Mesenteric fat pad (tissue), 1 donor: Measurements from ENCODE around the gene AQP2. TPM values are rescaled to one million over a fixed set of nuclear protein-coding genes. Genes with fewer than 3 reads are reported as not detected.

Source experiments
- DNase-seq: peaks from one replicate; pipeline ENCODE4 v3.0.0-alpha.2; 2020; ENCODE audit warnings: low spot score
- total RNA-seq: library from RNA; stranded (reverse); fragmentation: NEBNext Ultra II Directional; extraction: Animal tissue kit (Norgen Biotek cat#: 25700); gene quantifications from one replicate; pipeline ENCODE4 v1.2.1, GENCODE V29; 2021
- donor health status: DM: yes; HTN: yes; CAD: no.

Gene AQP2
- total RNA-seq, 1 donor from 2014 or later, result not detected

DNA sequence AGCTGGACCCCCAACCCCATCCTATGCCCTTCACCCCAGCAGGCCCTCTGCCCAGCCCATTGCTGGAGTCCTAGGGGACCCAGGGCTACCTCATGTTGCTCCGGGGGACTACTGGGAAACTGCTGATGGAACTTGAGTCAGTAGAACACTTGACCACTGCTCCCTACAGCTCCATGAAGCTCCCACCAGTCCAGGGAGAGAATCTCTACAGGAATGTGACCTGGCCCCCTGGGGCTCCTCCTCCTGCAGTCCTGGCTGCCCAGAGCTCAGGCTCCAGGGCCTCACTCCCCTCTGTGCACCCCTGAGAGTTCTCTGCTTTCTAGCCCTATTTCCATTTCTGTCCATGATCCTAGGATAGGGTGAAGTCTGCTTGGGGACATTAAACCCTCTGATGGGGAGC, 10.8 kb upstream of the AQP2 start:
- peak; percentile 57 for DNase-seq

DNA sequence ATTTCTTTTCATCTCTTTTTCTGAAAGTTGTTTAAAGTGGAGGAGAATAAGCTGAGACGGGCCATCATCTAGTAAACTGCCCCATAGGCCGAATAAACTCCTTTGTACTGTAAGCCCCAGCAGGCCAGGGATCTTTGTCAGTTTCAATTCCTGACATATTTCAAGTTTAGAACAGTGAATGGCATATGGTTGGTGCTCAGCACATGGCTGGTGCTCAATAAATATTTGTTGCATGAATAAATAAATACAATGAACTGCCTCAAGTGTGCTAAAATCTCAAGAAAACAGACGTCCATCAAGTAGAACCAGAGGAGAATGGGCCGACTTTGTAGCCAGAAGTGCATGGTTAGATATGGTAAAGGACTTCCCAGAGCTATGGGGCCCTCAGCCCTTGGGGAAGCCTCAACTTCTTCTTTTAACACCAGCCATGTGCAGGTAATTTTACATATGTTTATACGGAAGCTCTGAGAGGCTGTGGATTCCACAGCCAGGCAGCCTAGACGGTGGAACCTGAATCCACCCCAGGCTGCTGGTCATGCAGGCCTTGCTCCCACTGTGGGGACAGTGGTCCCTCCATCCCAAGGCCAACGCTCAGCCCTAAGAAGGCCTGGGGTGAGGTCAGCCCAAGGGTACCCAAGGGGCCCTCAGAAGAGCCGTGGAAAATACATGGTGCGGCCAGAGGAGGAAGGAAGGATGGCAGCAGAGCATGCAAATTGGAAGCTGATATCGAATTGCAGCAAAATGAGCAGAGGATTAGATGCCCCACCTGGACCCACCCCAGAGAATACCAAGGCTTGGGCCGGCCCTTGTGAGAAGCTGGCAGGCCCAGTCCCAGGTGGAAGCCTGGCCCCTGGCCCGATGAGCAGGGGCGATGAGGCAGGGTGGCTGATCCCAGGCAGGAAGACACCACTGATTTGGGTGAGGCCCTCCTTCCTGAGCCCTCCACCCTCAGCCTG, 8.7 kb upstream of the AQP2 start:
- DNase-seq, result peak; percentile 45

DNA sequence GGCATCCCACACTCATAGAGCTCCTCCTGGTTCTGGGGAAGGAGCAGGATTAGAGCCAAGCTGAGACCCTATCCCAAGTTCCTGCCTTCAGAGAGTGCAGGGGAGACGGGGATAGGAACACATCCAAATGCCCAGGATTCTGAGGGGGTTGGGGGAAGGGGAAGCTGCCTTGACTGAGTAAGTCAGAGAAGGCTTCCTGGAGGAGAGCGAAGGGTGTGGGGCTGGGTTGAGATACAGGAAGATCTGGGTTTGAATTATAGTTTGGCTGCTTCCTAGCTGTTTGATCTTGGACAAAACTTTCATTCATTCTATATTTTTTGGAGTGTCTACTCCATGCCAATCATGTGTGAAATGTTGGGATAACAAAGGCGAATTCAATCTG, 8.0 kb upstream of the AQP2 start:
- peak; percentile 51 for DNase-seq

DNA sequence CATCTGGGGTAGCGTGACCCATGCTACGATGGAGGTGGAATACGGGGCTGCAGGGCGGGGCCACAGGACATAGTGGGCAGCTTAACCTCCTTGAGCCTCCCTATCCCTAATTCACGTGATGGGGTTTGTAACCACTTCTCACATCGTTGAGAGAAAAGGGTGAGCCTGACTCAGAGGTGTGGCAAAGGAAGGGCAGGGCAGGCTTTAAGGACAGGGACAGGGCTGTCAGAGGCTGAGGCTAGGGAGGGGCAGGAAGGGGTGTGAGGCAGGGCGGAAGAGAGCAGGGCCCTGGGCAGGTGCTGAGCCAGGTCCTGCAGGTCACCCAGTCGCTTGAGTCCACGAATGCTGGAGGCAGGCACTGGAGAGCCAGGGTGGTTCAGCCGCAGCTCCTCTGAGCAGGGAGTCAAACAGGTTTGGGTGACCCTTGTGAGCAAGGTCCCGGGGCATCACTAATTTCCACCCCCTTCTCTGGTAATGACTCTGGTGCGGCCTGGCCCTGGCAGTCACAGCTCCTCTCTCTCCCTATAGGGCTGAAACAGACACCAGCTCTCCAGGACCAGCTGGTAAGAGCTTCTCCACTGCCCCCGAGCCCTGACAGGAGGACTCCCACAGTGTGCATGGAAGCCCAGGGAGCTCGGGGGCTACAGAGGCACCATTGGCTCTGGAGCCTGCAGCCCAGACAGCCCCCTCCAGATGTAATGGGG, 7.5 kb upstream of the AQP2 start:
- peak; percentile 73 for DNase-seq

DNA sequence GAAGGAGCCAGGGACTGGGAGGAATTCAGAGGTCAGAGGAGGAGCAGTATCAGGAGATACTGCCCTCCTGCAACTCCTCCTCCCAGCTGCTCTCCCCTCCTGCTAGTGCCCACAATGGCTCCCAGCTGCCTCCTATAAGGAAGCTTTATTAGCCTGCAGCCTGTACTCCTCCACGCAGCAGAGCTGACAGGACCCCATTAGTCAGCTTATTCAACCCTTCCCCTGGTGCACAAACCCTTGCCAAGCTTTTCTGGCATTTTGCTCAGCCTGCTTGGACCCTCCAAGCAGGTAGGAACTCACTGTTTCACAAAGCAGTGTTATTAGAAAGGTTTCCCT, 6.9 kb upstream of the AQP2 start:
- DNase-seq, result no peak

DNA sequence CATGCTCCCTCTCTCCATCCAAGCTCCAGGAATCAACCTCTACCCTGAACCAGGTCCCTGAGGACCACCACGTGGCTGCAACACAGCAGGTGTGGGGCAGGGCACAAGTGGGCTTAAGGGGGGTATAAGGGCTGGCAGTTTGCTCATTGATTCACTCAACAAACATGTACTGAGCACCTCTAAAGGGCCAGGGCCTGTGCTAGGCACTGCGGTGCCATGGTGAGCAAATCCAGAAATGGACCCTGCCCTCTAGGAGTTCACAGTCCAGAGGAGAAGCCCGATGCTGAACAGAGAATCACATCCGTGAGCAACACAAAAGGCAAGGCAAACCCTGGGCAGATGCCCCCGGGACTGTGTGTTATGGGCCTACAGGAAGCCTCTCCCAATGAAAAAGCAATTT, 6.5 kb upstream of the AQP2 start:
- peak; percentile 80 for DNase-seq

DNA sequence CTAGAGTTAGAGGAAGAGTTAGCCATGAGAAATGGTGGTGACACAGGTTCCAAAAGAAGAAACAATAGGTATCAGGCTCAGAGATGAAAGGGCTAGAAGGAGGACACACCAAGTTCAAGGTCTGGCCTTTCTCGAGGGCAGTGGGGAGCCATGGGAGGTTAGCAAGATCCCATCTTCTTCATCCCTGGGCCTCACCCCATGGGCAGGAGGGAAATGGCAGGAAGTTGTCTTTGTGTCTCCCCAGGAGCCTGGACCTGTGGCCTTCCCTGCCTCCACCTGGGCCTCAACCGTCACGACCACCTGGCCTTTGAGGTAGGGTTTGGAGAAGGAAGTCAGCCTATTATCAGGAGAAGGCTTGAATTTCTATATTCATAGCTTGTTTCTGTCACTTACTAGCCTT, 5.8 kb upstream of the AQP2 start:
- peak; percentile 59 for DNase-seq

DNA sequence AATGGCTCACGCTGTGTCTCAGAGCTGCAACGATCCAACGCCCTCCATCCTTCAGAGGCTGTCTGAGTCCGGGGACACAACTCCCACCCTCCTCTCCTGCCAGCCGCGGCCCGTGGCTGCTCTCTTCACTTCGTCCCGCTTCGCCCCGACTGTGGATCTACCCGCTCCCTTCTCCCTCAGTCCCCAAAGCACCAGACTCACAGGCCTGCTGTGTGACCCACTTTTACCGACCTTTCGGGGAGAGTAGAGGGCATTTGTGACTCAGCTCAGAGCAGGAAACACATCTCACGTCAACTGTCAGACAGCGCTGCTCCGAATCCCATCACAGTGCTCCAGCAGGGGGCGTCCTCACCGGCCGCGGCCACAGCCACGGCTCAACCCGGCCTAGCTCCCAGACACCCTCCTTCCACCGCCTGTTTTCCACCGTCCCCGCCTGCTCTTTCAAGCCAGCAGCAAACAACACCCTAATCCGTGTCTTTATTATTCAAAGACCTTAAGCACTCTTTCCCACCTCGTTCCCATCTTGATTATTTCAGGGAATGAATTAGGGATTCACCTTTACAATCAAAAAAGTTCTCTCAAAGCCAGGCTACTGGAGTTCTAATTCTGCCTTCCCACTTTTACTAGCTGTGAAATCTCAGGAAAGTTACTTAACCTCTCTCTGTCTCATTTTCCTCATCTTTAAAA, 5.0 kb upstream of the AQP2 start:
- peak; percentile 95 for DNase-seq

DNA sequence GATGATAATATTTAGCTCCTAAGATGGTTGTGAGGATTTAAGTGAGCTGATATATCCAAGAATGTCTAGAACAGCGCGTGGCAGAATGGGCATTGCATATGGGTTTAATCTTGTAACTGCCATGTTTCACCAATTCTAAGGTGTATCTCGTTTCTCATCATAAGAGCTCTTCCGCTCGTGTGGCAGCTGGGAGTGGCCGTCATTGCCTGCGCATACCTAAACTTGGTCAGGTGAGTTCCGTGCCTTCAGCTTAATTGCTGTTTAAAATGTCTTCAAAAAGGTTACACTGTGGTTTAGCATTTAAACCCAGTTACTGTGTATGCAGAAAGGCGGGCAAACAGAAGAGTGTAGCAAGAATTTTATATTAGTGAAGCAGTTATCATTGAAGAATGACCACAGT, 4.5 kb upstream of the AQP2 start:
- peak; percentile 64 for DNase-seq

DNA sequence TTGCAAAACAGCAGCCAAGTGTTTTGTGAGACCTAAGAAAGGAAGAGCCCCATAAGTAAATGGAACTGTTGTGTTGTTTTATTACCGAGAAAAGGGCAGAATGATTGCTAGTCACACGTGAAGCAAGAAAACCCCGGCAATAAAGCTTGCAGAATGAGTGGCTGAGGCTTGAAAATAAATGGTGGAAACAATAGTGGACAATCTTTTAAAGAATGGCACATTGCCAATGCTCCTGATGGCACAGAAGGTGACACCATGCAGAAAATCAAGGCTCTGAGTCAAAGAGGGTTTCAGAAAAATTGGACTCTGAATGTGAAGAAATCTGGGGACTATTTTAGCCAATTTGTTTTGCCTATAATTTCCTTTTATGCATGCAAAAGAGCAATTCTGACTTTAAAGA, 4.0 kb upstream of the AQP2 start:
- no peak for DNase-seq

DNA sequence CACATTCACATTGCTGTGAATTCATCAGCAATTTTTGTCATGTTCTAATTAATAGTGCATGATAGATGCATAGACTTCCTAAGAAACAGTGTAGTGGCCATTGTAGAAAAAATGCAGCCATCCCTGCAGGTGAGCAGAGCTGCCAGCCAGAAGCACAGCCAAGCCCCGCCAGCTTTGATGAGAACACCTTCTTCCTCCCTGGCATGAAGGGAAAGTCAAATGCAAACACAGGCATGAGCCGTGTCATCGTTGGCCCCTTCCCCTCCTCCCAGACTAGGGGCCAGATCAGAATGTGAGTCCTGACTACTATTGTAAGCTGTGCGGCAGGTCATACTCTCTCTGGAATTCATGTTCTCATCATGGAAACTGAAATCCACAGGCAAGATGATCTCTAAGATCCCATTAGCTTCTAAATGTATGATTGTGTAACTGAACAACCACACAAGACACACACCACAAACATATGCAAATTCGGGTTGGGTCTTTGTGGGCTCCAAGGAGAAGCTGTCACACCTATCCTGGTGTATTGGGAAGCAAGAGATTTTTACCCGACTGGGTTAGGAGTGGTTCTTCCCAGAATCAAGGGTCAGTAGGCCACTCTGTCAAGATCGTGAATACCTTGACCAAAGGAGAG, 2.8 kb upstream of the AQP2 start:
- peak; percentile 55 for DNase-seq

DNA sequence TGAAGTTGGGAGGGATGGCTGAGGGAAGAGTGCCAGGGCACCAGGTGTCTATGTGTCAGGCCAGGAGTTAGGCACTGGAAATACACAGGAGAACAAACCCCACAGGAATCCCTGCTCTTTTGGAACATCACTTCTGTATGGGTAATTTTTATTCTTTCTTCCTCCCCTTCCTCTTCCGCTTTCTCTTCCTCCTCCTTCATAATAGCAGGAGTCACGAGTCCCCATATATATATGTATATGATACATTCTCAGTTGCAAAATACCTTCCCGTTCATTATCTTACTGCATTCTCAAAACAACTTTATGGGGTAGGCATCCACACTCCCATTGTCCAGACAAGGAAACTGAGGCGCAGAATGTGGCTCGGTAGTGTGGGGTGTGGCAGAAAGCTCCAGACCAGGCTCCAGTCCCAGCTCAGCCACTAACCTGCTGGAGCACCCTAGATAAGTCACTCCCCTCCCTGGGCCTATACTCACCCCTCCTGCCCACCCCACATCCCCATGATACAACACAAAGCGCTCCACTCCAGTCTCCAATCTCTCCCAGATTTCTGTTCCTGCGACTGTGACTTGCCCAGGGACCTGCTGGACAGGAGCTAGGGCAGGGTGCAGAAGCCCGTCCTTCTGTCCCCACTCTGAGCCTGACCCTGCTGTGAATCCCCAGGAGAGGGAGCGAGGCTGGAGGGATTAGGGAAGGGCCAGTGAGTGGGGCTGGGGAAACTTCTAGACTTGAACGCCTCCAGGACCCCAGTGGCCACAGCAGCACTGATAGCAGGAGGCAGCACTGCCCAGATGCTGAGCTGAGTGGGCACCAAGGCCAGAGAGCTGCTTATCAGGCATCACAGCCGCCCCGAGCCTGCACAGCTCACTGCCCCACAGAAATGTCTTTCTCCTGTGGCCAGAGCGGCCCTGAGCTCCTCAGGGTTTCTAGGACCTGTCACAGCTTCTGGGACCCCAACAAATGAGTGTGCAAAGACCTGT, 1.4 kb upstream of the AQP2 start:
- DNase-seq, result peak; percentile 80

DNA sequence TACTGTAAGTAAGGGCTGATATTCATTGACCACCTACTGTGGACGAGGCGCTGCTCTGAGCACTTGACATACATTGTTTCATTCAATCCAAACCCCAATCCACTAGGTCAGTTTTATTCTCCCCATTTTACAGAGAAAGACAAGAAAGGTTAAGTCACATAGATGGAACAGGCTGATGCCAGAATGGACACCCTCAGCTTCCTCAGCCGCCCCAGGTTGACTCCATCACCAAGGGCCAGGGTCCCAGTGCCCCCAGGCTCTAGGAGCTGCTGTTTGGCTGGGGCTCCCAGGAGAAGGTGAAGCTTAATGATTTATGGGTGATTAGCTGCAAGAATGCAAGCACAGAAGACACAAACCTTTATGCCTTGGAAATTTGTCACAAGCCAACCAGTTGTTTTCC, 671 bp upstream of the AQP2 start:
- DNase-seq, result peak; percentile 39

DNA sequence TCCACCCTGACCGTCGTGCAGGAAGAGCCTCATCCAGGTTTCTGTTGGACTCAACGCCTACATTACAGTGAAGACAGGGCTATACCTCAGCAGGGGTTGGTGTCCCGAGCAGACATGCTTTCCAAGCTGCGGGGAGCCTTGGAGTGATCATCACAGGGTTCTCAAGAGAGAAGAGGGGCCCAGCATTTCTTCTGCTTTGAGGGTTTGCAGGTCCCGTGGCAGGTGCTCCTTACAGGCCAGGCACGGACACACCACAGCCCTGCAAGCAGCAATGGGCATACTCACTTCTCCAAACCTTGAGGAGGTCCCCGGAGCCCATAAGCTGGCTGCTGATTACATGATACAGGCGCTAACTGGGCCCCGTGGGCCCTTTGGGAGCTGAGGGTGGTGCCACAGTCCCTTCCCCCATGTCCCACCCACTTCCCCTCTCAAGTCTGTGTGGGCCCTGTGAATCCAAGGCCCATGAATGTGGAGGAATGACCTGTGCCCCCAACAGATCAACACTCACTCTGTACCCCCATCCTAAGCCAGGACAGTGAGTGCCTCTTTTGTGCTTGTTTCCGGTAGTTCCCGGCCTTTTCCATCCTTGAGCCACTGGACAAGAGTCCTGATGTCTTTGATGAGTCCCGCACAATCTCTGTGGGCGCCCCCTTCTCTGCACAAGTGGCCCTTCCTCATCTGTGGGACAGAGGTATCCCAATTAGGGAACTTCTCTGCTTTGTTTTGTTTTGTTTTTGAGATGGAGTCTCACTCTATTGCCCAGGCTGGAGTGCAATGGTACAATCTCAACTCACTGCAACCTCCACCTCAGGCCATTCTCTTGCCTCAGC, 1.1 kb downstream of the AQP2 start:
- DNase-seq, result peak; percentile 62

DNA sequence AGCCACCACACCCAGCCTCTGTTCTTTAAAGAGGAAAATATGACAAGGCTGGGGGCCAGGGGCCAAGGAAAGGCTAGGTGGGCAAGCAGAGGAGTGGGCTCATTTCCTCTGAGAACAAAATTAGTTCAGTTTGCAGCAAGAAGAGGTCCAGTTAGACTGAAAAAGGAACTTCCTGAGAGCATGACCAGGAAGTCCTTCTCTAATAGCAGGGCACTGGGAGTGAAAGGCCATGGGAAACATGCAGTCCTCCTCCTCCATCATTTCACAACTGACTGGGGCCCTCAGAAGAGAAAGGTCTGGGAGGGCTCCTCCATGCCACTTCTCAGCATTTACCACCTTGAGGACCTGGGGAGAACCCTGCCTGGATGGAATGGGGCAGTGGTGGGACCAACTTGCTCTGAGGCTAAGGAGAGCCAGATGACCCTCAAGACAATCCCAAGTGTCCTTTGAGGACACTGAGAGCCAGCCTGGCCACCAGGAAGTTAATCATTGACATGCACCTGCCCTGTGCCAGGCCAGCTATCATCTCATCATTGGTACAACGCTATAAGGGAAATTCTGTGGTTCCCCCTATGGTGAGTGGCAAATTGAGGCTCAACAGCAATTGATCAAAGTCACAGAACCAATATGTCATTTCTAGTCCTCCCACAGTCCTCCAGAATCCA, 2.0 kb downstream of the AQP2 start:
- DNase-seq, result no peak

DNA sequence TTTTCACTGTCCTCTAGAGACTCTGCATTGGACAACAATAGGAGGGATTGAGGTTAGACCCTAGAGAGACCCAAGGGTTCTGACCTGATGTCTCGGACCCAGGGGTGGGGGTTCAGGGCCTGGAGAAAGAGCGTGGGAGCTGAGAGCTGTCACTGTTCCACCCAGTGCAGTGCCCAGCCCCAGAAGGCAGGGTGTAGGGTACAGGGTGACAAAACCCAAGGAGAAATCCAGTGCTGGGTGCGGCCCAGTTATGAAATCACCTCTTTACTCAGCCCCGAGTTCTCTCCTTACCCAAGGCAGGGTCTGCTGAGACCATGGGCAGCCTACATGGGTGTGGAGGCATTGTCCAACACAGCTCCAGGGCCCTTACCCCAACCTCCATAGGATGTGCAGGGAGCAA, 2.6 kb downstream of the AQP2 start:
- no peak for DNase-seq

DNA sequence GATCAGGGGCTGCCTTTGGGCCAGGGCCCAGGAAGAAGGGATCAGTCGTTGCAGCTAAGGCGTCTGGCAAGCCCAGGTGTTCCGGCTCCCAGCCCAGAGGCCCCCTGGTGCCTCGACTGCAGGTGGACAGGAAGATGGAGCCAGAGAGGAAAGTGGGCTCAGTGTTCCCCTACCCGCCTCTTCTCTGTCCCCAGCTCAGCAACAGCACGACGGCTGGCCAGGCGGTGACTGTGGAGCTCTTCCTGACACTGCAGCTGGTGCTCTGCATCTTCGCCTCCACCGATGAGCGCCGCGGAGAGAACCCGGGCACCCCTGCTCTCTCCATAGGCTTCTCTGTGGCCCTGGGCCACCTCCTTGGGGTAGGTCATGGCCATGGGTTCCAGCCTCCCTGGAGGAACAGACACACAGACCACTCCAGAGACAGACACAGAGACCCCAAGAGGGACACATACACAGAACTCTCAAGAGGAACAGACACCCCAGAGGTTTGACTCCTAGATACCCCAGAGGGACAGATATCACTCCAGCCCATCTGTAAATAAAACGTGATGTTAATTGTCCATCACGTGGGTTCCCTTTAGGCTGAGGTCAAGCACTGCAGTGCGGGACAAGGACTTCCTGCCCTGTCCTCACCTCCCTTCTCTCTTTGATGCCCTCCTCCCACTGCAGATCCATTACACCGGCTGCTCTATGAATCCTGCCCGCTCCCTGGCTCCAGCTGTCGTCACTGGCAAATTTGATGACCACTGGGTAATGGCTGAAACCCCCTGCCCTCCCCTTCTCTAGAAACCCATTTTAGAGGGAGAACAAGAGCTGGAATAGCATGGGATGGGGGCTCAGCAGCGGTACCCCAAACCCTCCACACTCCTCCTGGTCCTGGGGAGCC, 3.7 kb downstream of the AQP2 start:
- no peak for DNase-seq
